Ovary (tissue), 9 donors: Measurements from ENCODE around the gene SSC4D. TPM values are rescaled to one million over a fixed set of nuclear protein-coding genes. Genes with fewer than 3 reads are reported as not detected.
"Not testable (repeated sequence)": the region's sequence is repeated elsewhere in the genome, so short reads cannot be mapped to it uniquely, and the experiment has no call there.

Source experiments
- DNase-seq, 5 donors: peaks; one replicate each; pipeline ENCODE4 v3.0.0-alpha.2; 2019 to 2020
- H3K27ac ChIP-seq, 2 donors: fragments of 200-600 bp; one replicate each; pipeline versions ENCODE4 v1.5.1 to v1.8.0; 2019 to 2022
- H3K27me3 ChIP-seq: fragments of 200-600 bp; one replicate; pipeline ENCODE4 v1.8.0; 2022
- H3K36me3 ChIP-seq: fragments of 200-600 bp; sonication (generic); one replicate; pipeline ENCODE4 v1.5.1; 2019
- H3K4me1 ChIP-seq: one replicate; pipeline ENCODE4 v1.8.1; 2013; ENCODE audit warnings: mild to moderate bottlenecking, moderate library complexity; ENCODE audit not compliant: insufficient read depth
- H3K4me3 ChIP-seq: fragments of 200-600 bp; sonication (generic); one replicate; pipeline ENCODE4 v1.5.1; 2017
- H3K9me3 ChIP-seq, 2 donors: fragments of 200-600 bp in 1 of 2; sonication (generic) in 1 of 2; one replicate each; pipeline versions ENCODE4 v1.5.1 to v1.8.1; 2013 to 2019; ENCODE audit warnings: mild to moderate bottlenecking in 1 of 2, moderate library complexity in 1 of 2
- CTCF ChIP-seq, 3 donors: fragments of 450-650 bp in 2 of 3; fragments of 200-600 bp in 1 of 3; IDR thresholded peaks; one replicate each; pipeline versions ENCODE4 v1.5.1 to v1.8.0; 2016 to 2022; ENCODE audit warnings: antibody characterized with exemption in 3 of 3, mild to moderate bottlenecking in 1 of 3
- EP300 ChIP-seq: sonication (generic); formaldehyde crosslinking; IDR thresholded peaks from one replicate; pipeline ENCODE4 v1.6.1; 2017; ENCODE audit warnings: antibody characterized with exemption
- POLR2A ChIP-seq: fragments of 450-650 bp; IDR thresholded peaks from one replicate; pipeline ENCODE4 v1.6.1; 2017; ENCODE audit warnings: antibody characterized with exemption, mild to moderate bottlenecking, moderate library complexity
- WGBS, 3 donors: extraction: QIAGEN DNeasy Blood & Tissue Kit in 1 of 3; methylation state at CpG; one replicate each; pipeline versions ENCODE4 v1.1.5 to v1.1.7; 2013 to 2017; 5-methylcytosine and 5-hydroxymethylcytosine counted together
- intact Hi-C, 4 donors: fragments of 100-400 bp; cut with DNase I; formaldehyde crosslinking; loops; one replicate each; pipeline versions ENCODE4 v1.11.0 to v1.15.1; 2022 to 2023
- polyA plus RNA-seq, 2 donors: library from polyadenylated mRNA; stranded (reverse); fragments of 200-250 nt in 1 of 2; fragments of 350-450 nt in 1 of 2; fragmentation: Illumina TruSeq in 1 of 2; extraction: RNeasy Lipid Tissue Mini Kit (QIAGEN cat#74804) in 1 of 2; gene quantifications; one replicate each; pipeline ENCODE4 v1.2.3, GENCODE V29; 2013 to 2014
- total RNA-seq, 7 donors: library from RNA; depleted of rRNA in 2 of 7; stranded (reverse); fragments of >200 nt in 2 of 7; fragmentation: NEBNext Ultra II Directional in 3 of 7; extraction: Animal tissue kit (Norgen Biotek cat#: 25700) in 3 of 7; gene quantifications; one replicate each; pipeline versions ENCODE4 v1.1.0 to v1.2.4, GENCODE V29; 2016 to 2023
- donor health status: DM: no; HTN: no; CAD: no; lungs with moderate emphysema.
- donor health status: DM: no; HTN: no; CAD: no.
- donor health status: Bipolar disorder and iron deficiency.
- donor health status: DM: yes; HTN: yes; CAD: no.
- donor health status: DM: no; HTN: no; CAD: no.
- donor health status: DM: yes; HTN: yes; CAD: no.

The SSC4D gene
- total and polyA plus RNA-seq, 9 donors = 0.48 to 2.6 (median 1.0) TPM

- intact Hi-C loops = no loop called here
- Histone ChIP-seq H3K27me3 (no peaks in the 10 kb centered on the region), H3K27ac (no peak overlapping the region), H3K4me1 (no peaks in the 10 kb centered on the region), H3K4me3 (no peak overlapping the region), H3K36me3 (no peaks in the 10 kb centered on the region), H3K9me3 (no peaks in the 10 kb centered on the region)
- no peak for TF ChIP-seq CTCF (IDR thresholded peaks at IDR 0.05)
- TF ChIP-seq POLR2A = no peak
- no peak for TF ChIP-seq EP300
- 78 to 86% (median 85%) methylated on average over 5 of the region's 5 CpGs for WGBS, 3 donors
- no peak for DNase-seq
Observed at GRCh38 chr7:76427635-76428034, 18.1 kb upstream of the SSC4D start.

GRCh38 chr7:76426246-76426645 lies 16.7 kb upstream of the SSC4D start:
- no peak overlapping the region for H3K4me3 ChIP-seq
- no peaks in the 10 kb centered on the region for H3K4me1 ChIP-seq
- no peak for TF ChIP-seq POLR2A
- TF ChIP-seq EP300 = no peak
- TF ChIP-seq CTCF (IDR thresholded peaks at IDR 0.05) = no peak
- H3K27ac ChIP-seq = no peak overlapping the region
- H3K36me3 ChIP-seq = no peaks in the 10 kb centered on the region
- DNase-seq = no peak
- 84 to 89% (median 88%) methylated on average over 4 of the region's 4 CpGs for WGBS, 3 donors
- H3K27me3 ChIP-seq = no peaks in the 10 kb centered on the region
- no peaks in the 10 kb centered on the region for H3K9me3 ChIP-seq
- intact Hi-C loops = no loop called here

- H3K4me3 ChIP-seq, H3K27ac ChIP-seq, H3K36me3 ChIP-seq, intact Hi-C loops, H3K27me3 ChIP-seq, H3K4me1 ChIP-seq, H3K9me3 ChIP-seq, DNase-seq: not testable (repeated sequence)
- 83 to 95% (median 93%) methylated on average over 4 of the region's 4 CpGs for WGBS, 3 donors
Observed at GRCh38 chr7:76425558-76425957, 16.1 kb upstream of the SSC4D start.

- no peak overlapping the region for H3K4me3 ChIP-seq
- H3K4me1 ChIP-seq = no peaks in the 10 kb centered on the region
- H3K27me3 ChIP-seq = no peaks in the 10 kb centered on the region
- no peak for DNase-seq
- no peaks in the 10 kb centered on the region for H3K9me3 ChIP-seq
- no peak overlapping the region for H3K27ac ChIP-seq
- 90 to 93% (median 90%) methylated on average over 4 to 9 of the region's 9 CpGs for WGBS, 3 donors
- no peak for TF ChIP-seq EP300
- no peak for TF ChIP-seq CTCF (IDR thresholded peaks at IDR 0.05)
- TF ChIP-seq POLR2A = no peak
- H3K36me3 ChIP-seq = no peaks in the 10 kb centered on the region
- intact Hi-C loops = no loop called here
Observed at GRCh38 chr7:76425156-76425555, 15.7 kb upstream of the SSC4D start.

GRCh38 chr7:76424413-76425111 lies 15.1 kb upstream of the SSC4D start, which contains the start of gene ZP3:
Gene ZP3, plus strand, starts transcription at chr7:76424950. Its CDS starts 15 bp downstream, at chr7:76424965.
- no peak within 1 kb of the TSS for H3K4me3 ChIP-seq
- WGBS, 3 donors = 66 to 79% (median 77%) methylated on average over 10 of the region's 10 CpGs
- H3K27ac ChIP-seq = no peak within 1 kb of the TSS
- DNase-seq = no peak
- no peaks in the 10 kb centered on the region for H3K4me1 ChIP-seq
- H3K9me3 ChIP-seq = no peaks in the 10 kb centered on the region
- intact Hi-C loops = no loop called here
- H3K36me3 ChIP-seq = no peaks in the 10 kb centered on the region
- TF ChIP-seq EP300 (no peak), POLR2A (no peak), CTCF (IDR thresholded peaks at IDR 0.05) (no peak)
- H3K27me3 ChIP-seq = no peaks in the 10 kb centered on the region
